Activated CD4-positive, alpha-beta memory T cell treated with anti-CD3 and anti-CD28 coated beads for 36 hours (primary cell): ENCODE data around the gene DIPK1C. TPM values are rescaled to one million over a fixed set of nuclear protein-coding genes. Genes with fewer than 3 reads are reported as not detected.
"Not testable (repeated sequence)": the region's sequence is repeated elsewhere in the genome, so short reads cannot be mapped to it uniquely, and the experiment has no call there.

ENCODE experiments used
- CTCF ChIA-PET: fragments of 350-600 bp; sonication (Branson Sonifier 250); formaldehyde crosslinking; loops from one replicate; lab custom pipeline; 2021; ENCODE audit warnings: antibody characterized with exemption, inconsistent platforms; lab: Charles Lee
- POLR2A ChIA-PET: fragments of 350-600 bp; sonication (Branson Sonifier 250); formaldehyde crosslinking; loops from one replicate; lab custom pipeline; 2021; ENCODE audit warnings: antibody characterized with exemption; lab: Charles Lee
- DNase-seq: peaks from one replicate; pipeline ENCODE4 v3.0.0-alpha.2; 2020
- H3K27ac Mint-ChIP-seq: one replicate; pipeline ENCODE4 v1.8.0; 2021; ENCODE audit warnings: mixed read lengths
- H3K27me3 Mint-ChIP-seq: one replicate; pipeline ENCODE4 v1.8.0; 2021; ENCODE audit warnings: mixed read lengths
- H3K36me3 Mint-ChIP-seq: one replicate; pipeline ENCODE4 v1.8.0; 2021; ENCODE audit warnings: mixed read lengths
- H3K4me1 Mint-ChIP-seq: one replicate; pipeline ENCODE4 v1.8.0; 2021; ENCODE audit warnings: low read depth, mixed read lengths
- H3K4me3 Mint-ChIP-seq: one replicate; pipeline ENCODE4 v1.8.0; 2021; ENCODE audit warnings: mild to moderate bottlenecking, mixed read lengths
- H3K9me3 Mint-ChIP-seq: one replicate; pipeline ENCODE4 v1.8.0; 2021; ENCODE audit warnings: mixed read lengths
- intact Hi-C: fragments of 100-400 bp; cut with micrococcal nuclease; formaldehyde crosslinking; loops from one replicate; pipeline ENCODE4 v1.15.1; 2023
- total RNA-seq, 2 experiments: library from RNA; stranded (reverse); gene quantifications; one replicate each; pipeline ENCODE4 v1.2.3, GENCODE V29; 2021

Gene DIPK1C
- total RNA-seq = not detected

- DNase-seq = no peak
- Mint-ChIP-seq H3K27me3 (peaks cover 28% of the 10 kb centered on the region), H3K4me3 (no peak within 1 kb of the TSS), H3K36me3 (no peaks in the 10 kb centered on the region), H3K27ac (no peak within 1 kb of the TSS), H3K4me1 (peaks cover 4% of the 10 kb centered on the region), H3K9me3 (no peaks in the 10 kb centered on the region)
- ChIA-PET CTCF (no interaction called here), POLR2A (no interaction called here)
- intact Hi-C loops = no loop called here
Observed at GRCh38 chr18:74457043-74457724, at the start of gene DIPK1C. Gene DIPK1C (minus strand): TSS chr18:74457308. CDS start chr18:74457259, 49 bp downstream.

- Mint-ChIP-seq H3K27ac (no peak overlapping the region), H3K4me3 (no peak overlapping the region), H3K36me3 (peaks cover 58% of the 10 kb centered on the region), H3K4me1 (peaks cover 3% of the 10 kb centered on the region), H3K9me3 (no peaks in the 10 kb centered on the region), H3K27me3 (no peaks in the 10 kb centered on the region)
- ChIA-PET POLR2A (no interaction called here), CTCF (interaction anchor here (0.6 kb wide), 1 partner anchor 40 kb away, joined by 3 read pairs; no protein-coding TSS in a partner anchor)
- DNase-seq = no peak
- intact Hi-C loops = no loop called here
Observed at GRCh38 chr18:74506448-74507084, 49.5 kb upstream of the DIPK1C start.

- no peak overlapping the region for H3K27ac Mint-ChIP-seq
- intact Hi-C loops = no loop called here
- DNase-seq = no peak
- H3K9me3 Mint-ChIP-seq = no peaks in the 10 kb centered on the region
- peaks cover 62% of the 10 kb centered on the region for H3K36me3 Mint-ChIP-seq
- peaks cover 11% of the 10 kb centered on the region for H3K4me1 Mint-ChIP-seq
- H3K4me3 Mint-ChIP-seq = no peak overlapping the region
- H3K27me3 Mint-ChIP-seq = no peaks in the 10 kb centered on the region
- ChIA-PET CTCF (interaction anchor here (0.6 to 1.5 kb wide), 2 partner anchors 41 to 153 kb away, joined by 3 read pairs; no protein-coding TSS in a partner anchor), POLR2A (no interaction called here)
Observed at GRCh38 chr18:74505776-74506175, 48.7 kb upstream of the DIPK1C start.

- H3K4me1 Mint-ChIP-seq = peaks cover 33% of the 10 kb centered on the region
- no peaks in the 10 kb centered on the region for H3K9me3 Mint-ChIP-seq
- peaks cover 59% of the 10 kb centered on the region for H3K36me3 Mint-ChIP-seq
- no peak overlapping the region for H3K4me3 Mint-ChIP-seq
- DNase-seq = no peak
- no peaks in the 10 kb centered on the region for H3K27me3 Mint-ChIP-seq
- intact Hi-C loops = no loop called here
- ChIA-PET CTCF (no interaction called here), POLR2A (no interaction called here)
- no peak overlapping the region for H3K27ac Mint-ChIP-seq
Observed at GRCh38 chr18:74503137-74503536, 46.0 kb upstream of the DIPK1C start.

- peak overlapping the region; percentile 56 for H3K27ac Mint-ChIP-seq
- no peak overlapping the region for H3K4me3 Mint-ChIP-seq
- H3K9me3 Mint-ChIP-seq = no peaks in the 10 kb centered on the region
- intact Hi-C loops = no loop called here
- CTCF ChIA-PET = no interaction called here
- H3K27me3 Mint-ChIP-seq = no peaks in the 10 kb centered on the region
- DNase-seq = no peak
- POLR2A ChIA-PET = no interaction called here
- H3K36me3 Mint-ChIP-seq = peaks cover 43% of the 10 kb centered on the region
- H3K4me1 Mint-ChIP-seq = peaks cover 46% of the 10 kb centered on the region
Observed at GRCh38 chr18:74501386-74501785, 44.3 kb upstream of the DIPK1C start.

GRCh38 chr18:74500774-74501173 is 43.7 kb upstream of the DIPK1C start:
- H3K27ac Mint-ChIP-seq = peak overlapping the region; percentile 71
- DNase-seq, H3K9me3 Mint-ChIP-seq, intact Hi-C loops, H3K27me3 Mint-ChIP-seq, POLR2A ChIA-PET, CTCF ChIA-PET: not testable (repeated sequence)
- peaks cover 46% of the 10 kb centered on the region for H3K4me1 Mint-ChIP-seq
- peaks cover 42% of the 10 kb centered on the region for H3K36me3 Mint-ChIP-seq
- H3K4me3 Mint-ChIP-seq = peak overlapping the region; percentile 57

- no peaks in the 10 kb centered on the region for H3K9me3 Mint-ChIP-seq
- ChIA-PET CTCF (interaction anchor here (1.3 kb wide), 1 partner anchor 303 kb away, joined by 3 read pairs; no protein-coding TSS in a partner anchor), POLR2A (interaction anchor here (1.3 kb wide), 1 partner anchor 98 kb away, joined by 3 read pairs; no protein-coding TSS in a partner anchor)
- peak overlapping the region; percentile 71 for H3K27ac Mint-ChIP-seq
- intact Hi-C loops = no loop called here
- H3K4me3 Mint-ChIP-seq = peak overlapping the region; percentile 57
- peaks cover 47% of the 10 kb centered on the region for H3K4me1 Mint-ChIP-seq
- no peak for DNase-seq
- no peaks in the 10 kb centered on the region for H3K27me3 Mint-ChIP-seq
- H3K36me3 Mint-ChIP-seq = peaks cover 38% of the 10 kb centered on the region
Observed at GRCh38 chr18:74500372-74500771, 43.3 kb upstream of the DIPK1C start.

- CTCF ChIA-PET = interaction anchor here (1.3 to 1.9 kb wide), 3 partner anchors 52 to 302 kb away, joined by 3 to 8 read pairs (median 7); no protein-coding TSS in a partner anchor
- peak; percentile 65 for DNase-seq
- Mint-ChIP-seq H3K27ac (peak overlapping the region; percentile 100), H3K27me3 (no peaks in the 10 kb centered on the region), H3K4me1 (peaks cover 48% of the 10 kb centered on the region), H3K9me3 (no peaks in the 10 kb centered on the region), H3K36me3 (peaks cover 37% of the 10 kb centered on the region), H3K4me3 (peak overlapping the region; percentile 92)
- intact Hi-C loops = loop anchor here (1.0 to 10.0 kb wide), 9 partner anchors 53 to 1995 kb away; partner anchors contain the start of genes PTGR3, TIMM21 and ZNF516
- POLR2A ChIA-PET = interaction anchor here (0.6 to 1.3 kb wide), 2 partner anchors 97 to 99 kb away, joined by 3 read pairs; no protein-coding TSS in a partner anchor
Observed at GRCh38 chr18:74499633-74500032, 42.5 kb upstream of the DIPK1C start.

GRCh38 chr18:74498712-74499627 is 41.9 kb upstream of the DIPK1C start:
- DNase-seq = peak; percentile 93
- H3K36me3 Mint-ChIP-seq = peaks cover 34% of the 10 kb centered on the region
- ChIA-PET POLR2A (interaction anchor here (0.5 to 1.6 kb wide), 4 partner anchors 97 to 712 kb away, joined by 3 to 4 read pairs (median 3); partner anchors contain the start of gene TSHZ1), CTCF (interaction anchor here (0.9 to 1.9 kb wide), 6 partner anchors 14 to 346 kb away, joined by 3 to 8 read pairs (median 3); no protein-coding TSS in a partner anchor)
- no peaks in the 10 kb centered on the region for H3K27me3 Mint-ChIP-seq
- H3K9me3 Mint-ChIP-seq = no peaks in the 10 kb centered on the region
- peak overlapping the region; percentile 92 for H3K4me3 Mint-ChIP-seq
- intact Hi-C loops = loop anchor here (1.0 to 10.0 kb wide), 10 partner anchors 53 to 1996 kb away; partner anchors contain the start of genes PTGR3, TIMM21 and ZNF516
- peaks cover 48% of the 10 kb centered on the region for H3K4me1 Mint-ChIP-seq
- peak overlapping the region; percentile 100 for H3K27ac Mint-ChIP-seq

GRCh38 chr18:74497778-74498177 is 40.7 kb upstream of the DIPK1C start:
- Mint-ChIP-seq H3K27me3 (no peaks in the 10 kb centered on the region), H3K4me1 (peaks cover 48% of the 10 kb centered on the region), H3K27ac (peak overlapping the region; percentile 100), H3K36me3 (peaks cover 27% of the 10 kb centered on the region), H3K9me3 (no peaks in the 10 kb centered on the region), H3K4me3 (peak overlapping the region; percentile 95)
- intact Hi-C loops = loop anchor here (1.0 to 10.0 kb wide), 6 partner anchors 55 to 1997 kb away; partner anchors contain the start of genes PTGR3 and ZNF516
- CTCF ChIA-PET = interaction anchor here (0.9 to 1.9 kb wide), 5 partner anchors 13 to 345 kb away, joined by 3 to 8 read pairs (median 3); no protein-coding TSS in a partner anchor
- POLR2A ChIA-PET = interaction anchor here (1.6 kb wide), 1 partner anchor 713 kb away, joined by 4 read pairs; the partner anchor contains the start of gene TSHZ1
- DNase-seq = peak; percentile 22

GRCh38 chr18:74497324-74497676 is 40.2 kb upstream of the DIPK1C start:
- H3K4me3 Mint-ChIP-seq = peak overlapping the region; percentile 95
- POLR2A ChIA-PET = interaction anchor here (1.4 kb wide), 1 partner anchor 100 kb away, joined by 4 read pairs; the partner anchor contains the start of gene ZNF407

More at GRCh38 chr18:74497324-74497676, 40.2 kb upstream of the DIPK1C start:
- DNase-seq = peak; percentile 17
- peaks cover 23% of the 10 kb centered on the region for H3K36me3 Mint-ChIP-seq
- no peaks in the 10 kb centered on the region for H3K9me3 Mint-ChIP-seq
- CTCF ChIA-PET = interaction anchor here (1.2 to 1.3 kb wide), 2 partner anchors 12 to 344 kb away, joined by 3 read pairs; no protein-coding TSS in a partner anchor
- peak overlapping the region; percentile 100 for H3K27ac Mint-ChIP-seq
- H3K27me3 Mint-ChIP-seq = no peaks in the 10 kb centered on the region
- intact Hi-C loops = loop anchor here (5.0 to 10.0 kb wide), 4 partner anchors 55 to 1998 kb away; partner anchors contain the start of gene ZNF516
- peaks cover 48% of the 10 kb centered on the region for H3K4me1 Mint-ChIP-seq
